ENCODE results near the gene BMP5.

Gene BMP5

GRCh38 chr6:55758156-55758937, 117.0 kb downstream of the BMP5 start:
- Histone ChIP-seq H3K9ac (ENCODE audit: low read depth, low read length) (no peak overlapping the region), H3K9me3 (ENCODE audit: control insufficient read depth, insufficient read depth, low read length) (no peaks in the 10 kb centered on the region), H3K36me3 (ENCODE audit: insufficient read depth, low read length) (no peaks in the 10 kb centered on the region), H3K4me1 (ENCODE audit: insufficient read depth, low read length) (no peaks in the 10 kb centered on the region)

GRCh38 chr6:55756531-55757031, 118.8 kb downstream of the BMP5 start:
- H3K36me3 ChIP-seq (ENCODE audit: insufficient read depth, low read length), result no peaks in the 10 kb centered on the region
- H3K9me3 ChIP-seq (ENCODE audit: control insufficient read depth, insufficient read depth, low read length), result no peaks in the 10 kb centered on the region
- H3K9ac ChIP-seq (ENCODE audit: low read depth, low read length), result no peak overlapping the region
- H3K4me1 ChIP-seq (ENCODE audit: insufficient read depth, low read length), result no peaks in the 10 kb centered on the region

GRCh38 chr6:55748880-55749279, 126.5 kb downstream of the BMP5 start:
- Histone ChIP-seq H3K9me3 (ENCODE audit: control insufficient read depth, insufficient read depth, low read length) (no peaks in the 10 kb centered on the region), H3K4me1 (ENCODE audit: insufficient read depth, low read length) (no peaks in the 10 kb centered on the region), H3K36me3 (ENCODE audit: insufficient read depth, low read length) (no peaks in the 10 kb centered on the region), H3K9ac (ENCODE audit: low read depth, low read length) (no peak overlapping the region)

- Histone ChIP-seq H3K9ac (ENCODE audit: low read depth, low read length) (no peak overlapping the region), H3K9me3 (ENCODE audit: control insufficient read depth, insufficient read depth, low read length) (no peaks in the 10 kb centered on the region; the same call in 1 of the 2 replicates), H3K36me3 (ENCODE audit: insufficient read depth, low read length) (no peaks in the 10 kb centered on the region), H3K4me1 (ENCODE audit: insufficient read depth, low read length) (no peaks in the 10 kb centered on the region)
These were observed 128.9 kb downstream of the BMP5 start for GRCh38 chr6:55746473-55746872.

- H3K9me3 ChIP-seq (ENCODE audit: control insufficient read depth, insufficient read depth, low read length), result peaks cover 7% of the 10 kb centered on the region; the same call in 1 of the 2 replicates
- H3K4me1 ChIP-seq (ENCODE audit: insufficient read depth, low read length), result no peaks in the 10 kb centered on the region
- H3K36me3 ChIP-seq (ENCODE audit: insufficient read depth, low read length), result no peaks in the 10 kb centered on the region
- H3K9ac ChIP-seq (ENCODE audit: low read depth, low read length), result no peak overlapping the region
These were observed 141.1 kb downstream of the BMP5 start for GRCh38 chr6:55734256-55734655.

- peaks cover 7% of the 10 kb centered on the region; the same call in 1 of the 2 replicates for H3K9me3 ChIP-seq (ENCODE audit: control insufficient read depth, insufficient read depth, low read length)
- no peak overlapping the region for H3K9ac ChIP-seq (ENCODE audit: low read depth, low read length)
- no peaks in the 10 kb centered on the region for H3K36me3 ChIP-seq (ENCODE audit: insufficient read depth, low read length)
These were observed 145.7 kb downstream of the BMP5 start for GRCh38 chr6:55729665-55730064.

GRCh38 chr6:55726144-55726543, 149.2 kb downstream of the BMP5 start:
- H3K36me3 ChIP-seq (ENCODE audit: insufficient read depth, low read length), result no peaks in the 10 kb centered on the region
- H3K4me1 ChIP-seq (ENCODE audit: insufficient read depth, low read length), result no peaks in the 10 kb centered on the region
- no peaks in the 10 kb centered on the region for H3K9me3 ChIP-seq (ENCODE audit: control insufficient read depth, insufficient read depth, low read length)
- no peak overlapping the region for H3K9ac ChIP-seq (ENCODE audit: low read depth, low read length)

More at GRCh38 chr6:55729665-55730064, 145.7 kb downstream of the BMP5 start:
- H3K4me1 ChIP-seq (ENCODE audit: insufficient read depth, low read length), result no peaks in the 10 kb centered on the region

GRCh38 chr6:55714831-55715230, 160.6 kb downstream of the BMP5 start:
- no peaks in the 10 kb centered on the region for H3K9me3 ChIP-seq (ENCODE audit: control insufficient read depth, insufficient read depth, low read length)
- H3K4me1 ChIP-seq (ENCODE audit: insufficient read depth, low read length), result no peaks in the 10 kb centered on the region
- H3K36me3 ChIP-seq (ENCODE audit: insufficient read depth, low read length), result no peaks in the 10 kb centered on the region
- H3K9ac ChIP-seq (ENCODE audit: low read depth, low read length), result no peak overlapping the region

GRCh38 chr6:55713436-55713835, 162.0 kb downstream of the BMP5 start:
- Histone ChIP-seq H3K9me3 (ENCODE audit: control insufficient read depth, insufficient read depth, low read length) (no peaks in the 10 kb centered on the region), H3K36me3 (ENCODE audit: insufficient read depth, low read length) (no peaks in the 10 kb centered on the region), H3K4me1 (ENCODE audit: insufficient read depth, low read length) (no peaks in the 10 kb centered on the region), H3K9ac (ENCODE audit: low read depth, low read length) (no peak overlapping the region)

- Histone ChIP-seq H3K4me1 (ENCODE audit: insufficient read depth, low read length) (no peaks in the 10 kb centered on the region), H3K36me3 (ENCODE audit: insufficient read depth, low read length) (no peaks in the 10 kb centered on the region)
These were observed 166.7 kb downstream of the BMP5 start for GRCh38 chr6:55708711-55709110.

GRCh38 chr6:55705451-55706440, 169.6 kb downstream of the BMP5 start:
- Histone ChIP-seq H3K4me1 (ENCODE audit: insufficient read depth, low read length) (no peaks in the 10 kb centered on the region), H3K36me3 (ENCODE audit: insufficient read depth, low read length) (no peaks in the 10 kb centered on the region)

More at GRCh38 chr6:55708711-55709110, 166.7 kb downstream of the BMP5 start:
- no peak overlapping the region for H3K9ac ChIP-seq (ENCODE audit: low read depth, low read length)
- H3K9me3 ChIP-seq (ENCODE audit: control insufficient read depth, insufficient read depth, low read length), result peaks cover 6% of the 10 kb centered on the region; the same call in 1 of the 2 replicates

GRCh38 chr6:55704421-55704820, 171.0 kb downstream of the BMP5 start:
- peaks cover 6% of the 10 kb centered on the region; the same call in 1 of the 2 replicates for H3K9me3 ChIP-seq (ENCODE audit: control insufficient read depth, insufficient read depth, low read length)
- no peaks in the 10 kb centered on the region for H3K4me1 ChIP-seq (ENCODE audit: insufficient read depth, low read length)
- H3K9ac ChIP-seq (ENCODE audit: low read depth, low read length), result no peak overlapping the region
- no peaks in the 10 kb centered on the region for H3K36me3 ChIP-seq (ENCODE audit: insufficient read depth, low read length)

More at GRCh38 chr6:55705451-55706440, 169.6 kb downstream of the BMP5 start:
- Histone ChIP-seq H3K9ac (ENCODE audit: low read depth, low read length) (no peak overlapping the region), H3K9me3 (ENCODE audit: control insufficient read depth, insufficient read depth, low read length) (peaks cover 6% of the 10 kb centered on the region; the same call in 1 of the 2 replicates)

All from ES-I3 (cell line).